ACHN (cell line): ENCODE results near the gene KCNIP4.

Experiments used
- DNase-seq: peaks from one replicate; pipeline ENCODE4 v3.0.0-alpha.2; 2015
- in situ Hi-C: cut with HindIII; loops from 2 replicates; pipeline ENCODE4 v1.10.0; 2017; ENCODE audit warnings: low sequenced_read_pairs, low pct_ligation_motif_present, low pct_unique_long_range_greater_than_20kb

KCNIP4 gene

DNA sequence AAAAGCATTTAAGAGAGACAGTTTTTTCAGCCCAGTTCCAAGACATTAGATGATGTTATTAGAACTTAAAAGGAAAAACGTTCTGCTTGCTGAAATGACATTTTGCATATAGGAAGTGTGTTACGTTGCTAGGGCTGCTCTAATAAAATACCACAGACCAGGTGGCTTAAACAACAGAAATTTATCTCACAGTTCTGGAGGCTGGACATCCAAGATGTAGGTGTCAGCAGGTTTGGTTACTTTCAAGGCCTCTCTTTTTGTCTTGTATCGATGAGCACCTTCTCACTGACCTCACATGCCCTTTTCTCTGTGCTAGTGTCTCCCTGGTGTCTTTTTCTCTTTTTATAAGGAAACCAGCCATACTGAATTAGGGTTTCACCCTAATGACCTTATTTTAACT lies 1043.6 kb downstream of the KCNIP4 start:
- in situ Hi-C loops = no loop called here
- DNase-seq = no peak

- in situ Hi-C loops = no loop called here
- no peak for DNase-seq
Measured at GRCh38 chr4:20901851-20902250, 1046.7 kb downstream of the KCNIP4 start.

DNA sequence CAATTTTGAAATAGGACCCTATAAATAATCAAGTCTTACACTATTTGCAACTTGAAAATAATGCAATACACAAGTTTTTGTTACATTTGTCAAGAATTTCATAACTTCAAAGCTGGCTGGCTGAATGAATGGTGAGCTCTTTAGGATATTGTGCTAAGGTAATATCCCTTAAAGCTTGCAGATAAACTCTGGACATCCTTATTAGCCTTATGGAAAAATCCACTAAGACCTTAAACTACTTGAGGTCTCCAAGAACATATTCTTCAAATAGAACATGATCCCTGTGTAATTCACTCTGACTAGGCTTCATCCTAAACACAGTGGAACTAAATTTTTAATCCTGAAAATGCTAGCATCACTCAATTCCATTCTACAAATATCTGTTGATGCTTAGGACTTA lies 1049.0 kb downstream of the KCNIP4 start:
- in situ Hi-C loops = no loop called here
- DNase-seq = no peak

GRCh38 chr4:20895988-20896387 lies 1052.6 kb downstream of the KCNIP4 start:
- in situ Hi-C loops = no loop called here
- no peak for DNase-seq

DNA sequence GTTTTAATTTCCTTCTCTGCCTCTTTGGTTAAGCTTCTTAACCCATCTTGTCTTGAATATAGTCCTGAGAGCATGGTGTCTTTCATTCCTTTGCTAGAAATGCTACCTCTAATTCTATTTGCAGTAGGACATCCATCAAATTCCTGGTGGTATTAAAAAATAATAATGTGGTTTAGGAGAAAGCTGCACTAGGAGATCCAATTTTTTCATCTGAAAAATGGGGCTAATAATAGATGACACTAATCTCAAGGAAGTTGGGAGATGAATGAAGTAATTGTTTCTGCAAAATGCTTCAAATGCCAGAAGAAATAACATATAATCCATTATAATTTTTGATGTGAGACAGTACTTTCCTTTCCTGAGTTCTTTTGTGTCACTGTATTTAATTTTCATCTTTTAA lies 1053.4 kb downstream of the KCNIP4 start:
- no peak for DNase-seq
- in situ Hi-C loops = no loop called here

DNA sequence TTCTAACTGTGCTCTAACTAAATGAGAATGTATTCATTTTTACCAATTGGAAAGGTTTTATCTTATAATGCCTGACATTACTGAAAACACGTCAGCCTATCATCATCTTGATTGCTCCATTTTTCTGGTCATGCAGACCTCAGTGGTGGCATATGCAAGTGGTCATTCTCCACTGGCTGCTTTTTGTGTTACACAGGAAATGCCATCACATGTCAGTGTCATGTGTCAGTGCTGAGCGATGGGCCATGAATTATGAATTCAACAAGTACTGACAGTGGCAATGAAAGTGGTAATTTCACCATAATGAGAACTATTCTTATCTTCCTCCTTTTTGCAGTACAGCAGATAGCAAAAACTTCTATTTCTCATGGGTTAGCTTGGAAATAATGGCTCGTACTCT lies 1057.8 kb downstream of the KCNIP4 start:
- no peak for DNase-seq
- in situ Hi-C loops = no loop called here

- DNase-seq = no peak
- in situ Hi-C loops = no loop called here
Measured at GRCh38 chr4:20889901-20890300, 1058.7 kb downstream of the KCNIP4 start.

- no peak for DNase-seq
- in situ Hi-C loops = no loop called here
Measured at GRCh38 chr4:20883677-20884076, 1064.9 kb downstream of the KCNIP4 start.

DNA sequence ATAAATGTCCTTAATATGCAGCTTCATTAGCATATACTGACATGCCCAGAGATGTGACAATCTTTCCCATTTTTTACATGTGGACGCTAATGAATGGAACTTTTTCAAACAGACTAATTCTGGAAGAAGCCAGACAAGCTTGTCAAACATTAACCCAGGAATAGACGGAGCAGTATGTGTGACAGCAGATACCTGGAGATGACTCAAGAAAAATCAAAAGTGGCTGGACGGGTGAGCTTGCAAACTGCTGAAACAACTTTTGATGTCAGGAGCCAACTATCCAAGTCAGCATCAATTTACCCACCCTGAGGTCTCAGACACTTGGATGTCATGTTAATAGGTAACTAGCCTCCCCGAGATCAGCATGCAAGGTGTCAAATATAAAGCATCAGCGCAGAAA lies 1065.3 kb downstream of the KCNIP4 start:
- in situ Hi-C loops = no loop called here

GRCh38 chr4:20882500-20882899 lies 1066.1 kb downstream of the KCNIP4 start:
- no peak for DNase-seq
- in situ Hi-C loops = no loop called here

More for the DNA sequence above, 1065.3 kb downstream of the KCNIP4 start:
- peak; percentile 4 for DNase-seq

DNA sequence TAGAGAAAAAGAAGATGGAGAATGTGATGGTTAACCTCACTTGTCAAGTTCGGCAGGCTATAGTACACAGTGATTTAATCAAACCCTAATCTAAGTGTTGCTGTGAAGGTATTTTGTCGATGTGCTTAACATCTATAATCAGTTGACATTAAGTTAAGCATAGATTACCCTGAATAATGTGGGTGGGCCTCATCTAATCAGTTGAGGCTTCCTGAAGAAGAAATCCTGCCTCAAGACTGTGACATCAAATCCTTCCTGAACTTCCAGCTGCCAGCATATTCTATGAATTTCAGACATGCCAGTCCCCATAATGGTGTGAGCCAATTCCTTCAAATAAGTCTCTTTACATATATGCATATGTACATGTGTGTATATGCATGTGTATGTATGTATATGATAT lies 1066.9 kb downstream of the KCNIP4 start:
- in situ Hi-C loops = no loop called here

GRCh38 chr4:20878806-20879205 lies 1069.8 kb downstream of the KCNIP4 start:
- in situ Hi-C loops = no loop called here
- DNase-seq = no peak

More for the DNA sequence above, 1066.9 kb downstream of the KCNIP4 start:
- no peak for DNase-seq

GRCh38 chr4:20870436-20870835 lies 1078.1 kb downstream of the KCNIP4 start:
- no peak for DNase-seq
- in situ Hi-C loops = no loop called here

DNA sequence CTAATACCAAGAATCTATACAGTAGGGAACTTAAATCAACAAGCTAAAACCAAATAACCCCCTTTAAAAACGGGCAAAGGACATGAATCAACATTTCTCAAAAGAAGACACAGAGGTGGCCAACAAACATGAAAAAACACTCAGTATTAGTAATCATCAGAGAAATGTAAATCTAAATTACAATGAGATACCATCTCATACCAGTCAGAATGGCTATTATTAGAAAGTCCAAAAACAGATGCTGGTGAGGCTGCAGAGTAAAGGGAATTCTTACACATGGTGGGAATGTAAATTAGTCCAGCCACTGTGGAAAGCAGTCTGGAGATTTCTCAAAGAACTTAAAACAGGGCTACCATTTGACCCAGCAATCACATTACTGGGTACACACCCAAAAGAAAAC lies 1080.5 kb downstream of the KCNIP4 start:
- in situ Hi-C loops = no loop called here

GRCh38 chr4:20860878-20861277 lies 1087.7 kb downstream of the KCNIP4 start:
- DNase-seq = no peak
- in situ Hi-C loops = no loop called here

More for the DNA sequence above, 1080.5 kb downstream of the KCNIP4 start:
- DNase-seq = no peak

GRCh38 chr4:20859097-20859781 lies 1089.3 kb downstream of the KCNIP4 start:
- in situ Hi-C loops = no loop called here
- DNase-seq = no peak

GRCh38 chr4:20857081-20857480 lies 1091.5 kb downstream of the KCNIP4 start:
- no peak for DNase-seq
- in situ Hi-C loops = no loop called here

DNA sequence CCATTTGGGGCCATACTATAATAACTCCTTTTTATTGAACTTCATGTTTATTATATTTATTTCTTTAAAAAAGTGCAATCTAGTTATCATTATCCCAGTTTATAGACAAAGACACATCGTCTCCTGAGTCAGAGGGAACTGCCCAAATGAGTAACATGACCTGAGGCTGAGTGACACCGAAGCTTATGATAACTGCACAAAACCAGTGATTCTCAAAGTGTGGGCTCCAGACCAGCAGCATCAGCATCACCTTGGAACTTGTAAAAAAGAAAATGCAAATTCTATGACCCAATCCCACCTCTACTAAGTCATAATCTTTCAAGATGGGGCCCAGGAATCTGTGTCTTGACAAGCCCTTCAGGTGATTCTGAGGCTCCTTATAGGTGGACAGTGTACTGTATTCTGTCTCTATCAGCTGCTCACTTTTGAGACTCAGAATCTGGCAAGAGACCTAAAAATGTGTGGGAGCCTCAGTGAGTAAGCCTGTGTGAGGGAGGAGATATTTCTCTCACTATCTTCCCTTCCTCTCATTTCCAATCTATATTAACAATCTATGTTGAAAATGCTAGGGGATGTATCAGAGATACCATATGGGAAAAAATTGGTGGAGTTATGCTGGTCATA lies 1101.3 kb downstream of the KCNIP4 start:
- no peak for DNase-seq
- in situ Hi-C loops = no loop called here

DNA sequence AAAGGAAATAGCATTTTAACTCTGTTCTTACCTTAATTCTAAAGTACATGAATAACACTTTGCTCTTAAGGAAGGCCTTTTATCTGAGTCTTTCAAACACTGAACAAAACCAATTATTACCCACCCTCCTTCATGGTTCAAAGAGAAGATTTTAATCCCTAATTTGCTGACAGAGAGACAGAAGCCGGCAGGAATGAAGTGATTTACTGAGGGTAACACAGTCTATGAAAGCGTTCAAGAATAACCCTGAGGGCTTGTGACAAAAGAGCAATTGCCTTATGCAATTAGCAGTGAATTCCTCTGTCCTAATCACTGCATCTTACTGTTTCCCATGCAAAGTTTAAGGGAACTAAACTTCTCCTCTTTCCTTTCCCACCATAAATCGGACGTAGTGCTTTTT lies 1104.3 kb downstream of the KCNIP4 start:
- DNase-seq = no peak
- in situ Hi-C loops = no loop called here

DNA sequence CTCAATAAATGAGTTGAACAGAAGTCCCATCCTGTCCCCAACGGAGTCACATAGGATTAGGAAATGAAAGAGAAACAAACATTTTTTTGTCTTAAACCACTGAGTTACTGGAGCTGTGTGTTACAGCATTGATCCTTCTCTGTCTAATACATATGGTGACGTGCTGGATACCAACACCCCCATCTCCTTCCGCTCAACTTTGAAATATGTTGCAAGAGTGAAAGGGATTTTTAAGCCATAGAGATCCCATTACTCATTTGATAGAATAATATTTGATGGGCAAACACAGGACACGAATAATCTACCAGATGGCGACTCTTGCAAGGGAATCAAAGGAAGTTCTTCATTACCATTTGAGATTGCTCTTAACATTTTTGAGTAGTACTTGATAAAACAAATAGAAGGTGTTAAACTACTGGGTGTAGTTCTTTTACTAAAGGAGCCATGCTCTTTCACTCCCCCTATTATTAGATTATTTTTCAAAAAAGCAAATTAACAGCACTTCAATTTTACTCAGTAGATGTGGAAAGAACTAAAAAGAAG lies 1107.9 kb downstream of the KCNIP4 start:
- no peak for DNase-seq
- in situ Hi-C loops = no loop called here
